Measurements from ENCODE around the gene CFAP65. TPM values are rescaled to one million over a fixed set of nuclear protein-coding genes. Genes with fewer than 3 reads are reported as not detected.

Gene CFAP65
- total RNA-seq, 1 experiment from 2014 or later, result 0.33 TPM

DNA sequence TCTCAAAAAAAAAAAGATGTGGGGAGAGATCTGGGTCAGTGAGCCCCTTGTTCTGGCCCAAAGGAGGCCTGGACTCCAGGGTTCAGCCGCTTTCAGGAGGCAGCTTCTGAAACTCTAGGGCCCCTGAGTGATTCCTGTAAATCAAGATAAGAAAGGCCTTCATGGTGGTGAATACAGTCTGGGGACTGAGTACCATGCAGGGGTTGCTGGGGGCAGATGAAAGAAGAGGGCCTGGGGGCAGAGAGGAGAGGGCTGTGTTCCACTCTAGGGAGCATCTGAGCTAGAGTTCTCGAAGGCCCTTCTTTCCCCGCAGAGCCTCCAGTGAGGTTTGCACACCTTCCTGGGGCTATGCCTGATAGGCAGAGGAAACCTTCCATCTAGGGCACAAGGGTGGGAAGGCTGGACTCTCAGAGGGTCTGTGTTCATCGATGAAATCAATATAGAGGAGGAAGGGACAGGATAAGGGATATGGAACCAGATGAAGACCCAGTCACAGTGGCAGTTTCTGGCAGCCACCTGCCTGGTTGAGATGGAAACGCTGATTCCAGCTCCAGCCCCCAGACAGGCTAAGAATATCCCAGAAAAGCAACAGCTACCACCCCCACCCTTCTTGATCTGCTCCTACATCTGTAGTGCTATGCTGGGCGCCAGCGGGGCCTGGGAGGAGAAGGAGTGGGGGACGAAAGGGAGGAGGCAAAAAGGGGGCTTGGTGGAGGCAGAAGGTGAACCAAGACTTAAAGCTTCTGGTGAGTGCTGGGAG lies 86.6 kb downstream of the CFAP65 start:
- CTCF ChIA-PET, result no interaction called here
- Histone ChIP-seq H3K36me3 (ENCODE audit: control insufficient read depth, insufficient read depth, low read length) (no peaks in the 10 kb centered on the region), H3K4me3 (ENCODE audit: low read depth in 2 of 2, low read length in 2 of 2) (no peak overlapping the region), H3K27me3 (ENCODE audit: control insufficient read depth, insufficient read depth, low read length) (no peaks in the 10 kb centered on the region; the same call in 1 of the 2 replicates), H3K27ac (ENCODE audit: low read length) (no peak overlapping the region), H3K9me3 (ENCODE audit: control insufficient read depth, insufficient read depth, low read depth, low read length) (no peaks in the 10 kb centered on the region), H3K4me1 (ENCODE audit: control insufficient read depth, insufficient read depth, low read length) (0 out of 2 replicates have a peak, but pooled peaks cover 4% of the 10 kb centered on the region)
- ATAC-seq (no peak), DNase-seq (ENCODE audit: low read depth, low spot score) (no peak)
- TF ChIP-seq REST (IDR thresholded peaks at IDR 0.05; ENCODE audit: insufficient read depth in 1 of 2, low read depth in 2 of 2, low read length in 1 of 2) (no peak), TCF7L2 (IDR thresholded peaks at IDR 0.05; ENCODE audit: low read depth, low read length) (no peak), SIN3A (IDR thresholded peaks at IDR 0.05; ENCODE audit: borderline replicate concordance, insufficient read depth, low read depth, low read length) (no peak), POLR2AphosphoS5 (IDR thresholded peaks at IDR 0.05; ENCODE audit: low read depth, low read length) (no peak)
- TF ChIP-seq, protein P1, sequence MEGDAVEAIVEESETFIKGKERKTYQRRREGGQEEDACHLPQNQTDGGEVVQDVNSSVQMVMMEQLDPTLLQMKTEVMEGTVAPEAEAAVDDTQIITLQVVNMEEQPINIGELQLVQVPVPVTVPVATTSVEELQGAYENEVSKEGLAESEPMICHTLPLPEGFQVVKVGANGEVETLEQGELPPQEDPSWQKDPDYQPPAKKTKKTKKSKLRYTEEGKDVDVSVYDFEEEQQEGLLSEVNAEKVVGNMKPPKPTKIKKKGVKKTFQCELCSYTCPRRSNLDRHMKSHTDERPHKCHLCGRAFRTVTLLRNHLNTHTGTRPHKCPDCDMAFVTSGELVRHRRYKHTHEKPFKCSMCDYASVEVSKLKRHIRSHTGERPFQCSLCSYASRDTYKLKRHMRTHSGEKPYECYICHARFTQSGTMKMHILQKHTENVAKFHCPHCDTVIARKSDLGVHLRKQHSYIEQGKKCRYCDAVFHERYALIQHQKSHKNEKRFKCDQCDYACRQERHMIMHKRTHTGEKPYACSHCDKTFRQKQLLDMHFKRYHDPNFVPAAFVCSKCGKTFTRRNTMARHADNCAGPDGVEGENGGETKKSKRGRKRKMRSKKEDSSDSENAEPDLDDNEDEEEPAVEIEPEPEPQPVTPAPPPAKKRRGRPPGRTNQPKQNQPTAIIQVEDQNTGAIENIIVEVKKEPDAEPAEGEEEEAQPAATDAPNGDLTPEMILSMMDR (IDR thresholded peaks at IDR 0.05), result no peak
- in situ Hi-C loops (cut with HindIII; ENCODE audit: low pct_unique_long_range_greater_than_20kb, low sequenced_read_pairs) (no loop called here), intact Hi-C loops (cut with micrococcal nuclease; ENCODE audit: unreplicated experiment) (no loop called here)
- BruUV-seq (replicated peaks), result no TSS peak
- POLR2A ChIA-PET, result no interaction called here

- Histone ChIP-seq H3K4me1 (ENCODE audit: control insufficient read depth, insufficient read depth, low read length) (no peaks in the 10 kb centered on the region), H3K27me3 (ENCODE audit: control insufficient read depth, insufficient read depth, low read length) (no peaks in the 10 kb centered on the region; the same call in 1 of the 2 replicates), H3K36me3 (ENCODE audit: control insufficient read depth, insufficient read depth, low read length) (no peaks in the 10 kb centered on the region), H3K4me3 (ENCODE audit: low read depth in 2 of 2, low read length in 2 of 2) (no peak overlapping the region), H3K27ac (ENCODE audit: low read length) (no peak overlapping the region), H3K9me3 (ENCODE audit: control insufficient read depth, insufficient read depth, low read depth, low read length) (no peaks in the 10 kb centered on the region)
- in situ Hi-C loops (cut with HindIII; ENCODE audit: low pct_unique_long_range_greater_than_20kb, low sequenced_read_pairs) (no loop called here), intact Hi-C loops (cut with micrococcal nuclease; ENCODE audit: unreplicated experiment) (no loop called here)
- TF ChIP-seq REST (IDR thresholded peaks at IDR 0.05; ENCODE audit: insufficient read depth in 1 of 2, low read depth in 2 of 2, low read length in 1 of 2) (no peak), TCF7L2 (IDR thresholded peaks at IDR 0.05; ENCODE audit: low read depth, low read length) (no peak), POLR2AphosphoS5 (IDR thresholded peaks at IDR 0.05; ENCODE audit: low read depth, low read length) (no peak), SIN3A (IDR thresholded peaks at IDR 0.05; ENCODE audit: borderline replicate concordance, insufficient read depth, low read depth, low read length) (no peak)
- TF ChIP-seq, protein P1 (IDR thresholded peaks at IDR 0.05), result peak; percentile 56; the same call in 1 of the 2 replicates
- ATAC-seq (no peak), DNase-seq (ENCODE audit: low read depth, low spot score) (no peak)
- ChIA-PET POLR2A (no interaction called here), CTCF (no interaction called here)
- BruUV-seq (replicated peaks), result no TSS peak
Measured at GRCh38 chr2:218953366-218953954, 87.9 kb downstream of the CFAP65 start.

Measured in Panc1 (cell line).